ENCODE measurements around the gene RAB29.
A peak's percentile ranks its signal among the peaks of the same experiment; 100 is the strongest.

The RAB29 gene

DNA sequence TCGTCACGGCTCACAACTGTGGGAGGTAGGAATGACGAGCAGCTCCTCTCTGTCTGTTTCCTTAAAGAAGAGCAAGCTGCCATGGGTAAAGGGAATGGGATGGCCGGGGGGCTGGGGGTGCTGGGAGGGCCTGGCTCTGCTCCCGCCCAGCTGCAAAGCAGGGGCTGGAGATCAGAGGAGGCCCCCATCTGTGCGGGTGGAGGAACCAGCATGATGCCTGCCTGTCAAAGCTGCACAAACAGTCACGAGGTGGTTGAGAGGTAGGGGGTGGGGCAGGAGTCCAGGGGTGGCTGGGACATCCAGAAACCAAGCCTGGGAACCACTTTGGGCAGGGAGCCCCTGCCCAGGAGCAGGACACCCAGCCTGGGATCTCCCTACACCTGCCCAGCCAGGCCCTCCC, 25.1 kb upstream of the RAB29 start:
- no peak for DNase-seq (ENCODE audit: low read depth, low spot score)
- H3K4me3 ChIP-seq (ENCODE audit: low read length) = no peak overlapping the region

DNA sequence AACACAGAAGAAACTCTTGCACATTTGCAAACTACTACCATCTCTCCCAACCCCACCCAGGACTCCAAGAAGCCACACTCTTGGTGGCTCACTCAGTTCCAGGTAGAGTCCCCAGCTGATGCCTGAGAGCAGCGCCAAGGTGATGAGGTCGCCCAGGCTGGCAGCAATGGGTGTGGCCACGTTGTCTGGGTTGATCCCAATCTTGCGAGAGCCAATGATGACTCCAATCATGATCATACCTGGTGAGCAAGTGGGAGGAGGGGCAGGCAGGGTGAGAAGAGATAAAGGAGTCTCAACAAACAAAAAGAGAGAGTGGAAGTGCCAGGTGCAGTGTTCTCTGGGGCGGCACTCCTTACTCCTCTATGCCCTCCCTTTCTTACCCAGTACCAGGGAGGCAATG, 23.3 kb upstream of the RAB29 start:
- DNase-seq (ENCODE audit: low read depth, low spot score) = no peak

DNA sequence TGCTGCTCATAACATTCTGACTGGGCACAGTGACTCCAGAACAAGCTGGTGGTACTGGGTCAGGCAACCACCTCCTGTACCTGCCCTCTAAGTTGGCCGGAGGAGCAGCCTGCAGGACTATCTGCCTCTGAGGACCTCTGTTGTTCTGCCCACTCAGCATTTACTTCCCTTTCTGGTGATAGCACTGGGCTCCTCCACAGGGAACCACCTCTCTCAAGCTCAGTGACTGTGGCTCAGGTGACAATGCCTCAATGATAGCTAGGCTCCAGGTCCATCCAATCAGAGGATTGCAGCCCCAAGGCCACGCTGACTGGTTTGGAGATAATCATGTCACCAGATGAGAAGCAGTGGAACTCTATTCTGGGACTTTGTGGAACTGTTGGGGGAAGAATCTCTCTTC, 21.9 kb upstream of the RAB29 start:
- H3K4me3 ChIP-seq (ENCODE audit: low read length) = no peak overlapping the region
- DNase-seq (ENCODE audit: low read depth, low spot score) = no peak

More for the DNA sequence above, 23.3 kb upstream of the RAB29 start:
- no peak overlapping the region for H3K4me3 ChIP-seq (ENCODE audit: low read length)

DNA sequence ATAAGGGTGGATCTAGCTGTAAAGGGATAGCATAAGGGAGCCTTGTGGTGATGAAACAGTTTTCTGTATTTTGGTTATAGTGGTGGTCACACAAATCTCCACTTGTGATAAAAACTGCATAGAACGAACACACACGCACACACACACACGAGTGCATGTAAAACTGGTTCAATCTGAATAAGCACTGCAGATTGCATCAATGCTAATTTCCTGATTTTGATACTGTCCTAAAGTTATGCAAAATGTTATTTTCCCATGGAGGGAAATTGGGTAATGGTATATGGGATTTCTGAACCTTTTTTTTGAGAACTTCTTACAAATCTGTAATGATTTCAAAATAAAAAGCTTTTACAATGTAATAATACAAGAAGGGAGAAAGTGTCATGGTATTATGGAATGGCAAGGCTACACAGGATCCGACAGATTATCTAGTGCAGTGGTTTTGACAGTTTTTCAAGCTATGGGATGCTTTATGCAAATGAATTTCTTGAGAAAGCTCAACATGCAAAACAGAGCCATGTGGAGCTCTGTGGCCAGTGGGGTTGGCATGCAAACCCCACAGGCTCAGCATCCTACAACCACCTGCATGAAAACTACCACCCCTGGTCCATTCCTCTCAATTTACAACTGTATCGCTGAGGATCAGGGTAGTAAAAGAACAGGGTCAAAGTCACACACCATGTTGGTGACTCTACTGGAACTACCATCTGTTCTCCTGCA, 18.9 kb upstream of the RAB29 start:
- no peak for DNase-seq (ENCODE audit: low read depth, low spot score)
- H3K4me3 ChIP-seq (ENCODE audit: low read length) = no peak overlapping the region

DNA sequence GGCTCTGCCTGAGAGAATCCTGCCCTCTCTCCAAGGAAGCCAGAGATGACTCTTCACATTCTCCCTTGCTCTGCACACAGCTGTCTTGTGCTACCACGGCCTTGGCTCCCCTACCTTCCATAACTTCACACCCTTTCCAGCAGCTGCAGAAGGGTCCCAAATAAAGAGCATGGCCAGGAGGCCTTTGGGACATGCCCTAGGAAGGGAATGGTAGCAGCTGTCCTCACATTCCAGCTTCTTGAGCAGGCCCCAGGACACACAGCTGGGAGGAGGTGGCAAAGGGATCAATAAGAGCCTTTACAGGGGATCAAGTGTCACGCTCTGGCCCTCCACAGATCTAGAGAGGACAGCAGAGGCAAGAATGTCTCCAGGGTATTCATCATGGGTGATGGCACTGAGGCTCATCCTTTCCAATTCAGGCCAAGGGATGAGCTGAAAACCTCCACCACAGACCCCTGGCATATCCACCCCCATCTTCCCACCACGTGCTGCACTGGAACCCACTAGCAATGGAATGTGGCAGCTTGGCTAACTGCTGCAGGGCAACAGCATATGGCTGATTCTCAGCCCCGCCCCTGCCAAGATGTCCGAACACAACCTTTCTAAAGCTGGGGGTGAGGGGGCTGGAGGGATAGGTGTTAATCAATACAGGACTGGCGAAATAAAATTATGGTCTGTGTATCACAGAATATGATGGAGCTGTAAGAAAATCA, 17.8 kb upstream of the RAB29 start:
- no peak overlapping the region for H3K4me3 ChIP-seq (ENCODE audit: low read length)
- no peak for DNase-seq (ENCODE audit: low read depth, low spot score)

DNA sequence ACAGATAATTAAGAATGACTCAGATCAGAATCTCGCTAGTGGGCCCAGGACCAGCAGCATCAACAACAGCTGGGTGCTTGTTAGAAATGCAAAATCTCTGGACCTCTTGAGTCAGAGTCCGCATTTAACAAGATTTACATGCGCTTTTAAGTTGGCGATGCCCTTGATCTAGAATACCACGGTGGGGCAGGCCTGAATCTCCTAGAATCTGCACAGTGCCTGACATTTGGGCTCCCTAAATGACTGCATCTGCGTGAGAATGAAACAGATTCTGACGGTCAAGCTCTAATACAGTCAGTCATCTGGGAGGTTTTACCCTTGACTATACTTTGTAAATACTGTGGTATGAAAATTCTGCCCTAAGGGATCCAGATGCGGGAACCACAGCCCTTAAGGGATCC, 17.2 kb upstream of the RAB29 start:
- DNase-seq (ENCODE audit: low read depth, low spot score) = no peak
- no peak overlapping the region for H3K4me3 ChIP-seq (ENCODE audit: low read length)

DNA sequence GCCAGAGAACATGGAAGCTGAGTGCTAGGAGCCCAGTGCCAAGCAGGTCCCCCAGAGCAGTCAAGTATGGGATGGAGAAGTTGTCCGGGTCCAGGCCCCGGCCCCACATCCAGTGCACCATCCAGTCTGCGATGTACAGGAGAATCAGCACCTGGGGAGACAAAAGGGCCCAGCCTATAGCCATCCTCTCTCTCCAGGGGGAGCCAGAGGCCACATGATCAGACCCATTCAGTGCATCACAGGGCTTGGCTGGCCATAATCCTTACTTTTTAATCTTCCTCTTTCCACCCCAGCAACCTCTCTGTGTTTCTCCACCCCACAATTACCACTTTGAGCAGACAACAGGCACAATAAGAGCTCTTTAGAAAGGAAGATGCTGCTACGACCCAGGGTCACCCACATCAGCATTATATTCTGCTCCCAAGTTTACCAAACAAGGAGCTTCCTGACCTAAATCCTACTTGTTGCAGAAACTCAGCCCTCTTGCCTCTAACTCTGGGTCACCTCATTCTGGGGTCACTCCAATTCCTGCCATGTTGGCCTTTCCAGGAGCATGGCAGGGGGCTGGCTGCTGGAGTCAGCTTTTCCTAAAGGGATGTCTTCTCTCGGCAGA, 16.4 kb upstream of the RAB29 start:
- no peak overlapping the region for H3K4me3 ChIP-seq (ENCODE audit: low read length)
- DNase-seq (ENCODE audit: low read depth, low spot score) = no peak

DNA sequence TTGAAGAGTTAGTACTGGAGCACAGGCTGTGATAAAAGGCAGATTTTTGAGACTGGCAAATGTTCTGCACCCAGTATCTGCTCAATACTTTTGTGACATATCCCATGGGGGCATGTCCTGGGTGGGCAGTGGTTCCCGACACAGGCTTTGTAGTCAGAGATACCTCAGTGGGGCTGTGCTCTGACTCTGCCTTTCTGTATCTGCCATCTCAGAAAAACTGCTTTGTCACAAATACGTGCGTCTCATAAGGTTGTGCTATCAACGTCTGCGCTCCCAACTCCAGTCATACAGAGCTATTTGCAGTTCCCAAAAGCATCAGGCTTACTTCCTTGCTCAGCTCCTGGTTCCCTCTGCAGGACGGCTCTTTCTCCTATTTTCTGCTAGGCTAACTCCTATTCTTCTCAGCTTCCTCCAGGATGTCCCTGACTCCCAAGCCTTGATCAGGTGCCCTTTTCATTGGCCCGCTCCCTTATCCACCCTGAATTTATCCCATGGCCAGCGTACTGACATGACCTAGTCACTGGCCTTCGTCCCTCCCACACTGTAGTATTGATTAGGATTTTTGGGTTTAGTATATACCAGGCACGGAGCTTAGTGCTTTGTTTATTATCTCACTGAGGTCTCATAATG, 12.1 kb upstream of the RAB29 start:
- no peak overlapping the region for H3K4me3 ChIP-seq (ENCODE audit: low read length)
- no peak for DNase-seq (ENCODE audit: low read depth, low spot score)

DNA sequence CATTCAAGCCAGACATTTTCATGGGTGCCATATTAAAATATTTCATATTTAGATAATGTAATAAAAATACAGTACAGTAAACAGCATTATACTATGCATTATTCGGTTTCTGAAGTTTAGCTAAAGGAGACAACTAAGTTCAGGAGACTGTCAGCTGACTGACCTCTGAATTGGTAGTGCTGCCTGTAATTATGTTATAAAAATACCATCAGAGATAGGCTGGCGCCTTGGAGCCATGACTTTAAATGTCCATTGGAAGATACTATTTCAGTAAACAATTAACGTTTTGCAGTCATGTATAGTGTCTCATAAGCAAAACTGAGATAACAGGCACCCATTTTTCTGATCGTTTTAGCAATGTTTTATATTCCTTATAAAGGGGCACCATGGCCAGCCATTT, 11.3 kb upstream of the RAB29 start:
- DNase-seq (ENCODE audit: low read depth, low spot score) = no peak
- no peak overlapping the region for H3K4me3 ChIP-seq (ENCODE audit: low read length)

DNA sequence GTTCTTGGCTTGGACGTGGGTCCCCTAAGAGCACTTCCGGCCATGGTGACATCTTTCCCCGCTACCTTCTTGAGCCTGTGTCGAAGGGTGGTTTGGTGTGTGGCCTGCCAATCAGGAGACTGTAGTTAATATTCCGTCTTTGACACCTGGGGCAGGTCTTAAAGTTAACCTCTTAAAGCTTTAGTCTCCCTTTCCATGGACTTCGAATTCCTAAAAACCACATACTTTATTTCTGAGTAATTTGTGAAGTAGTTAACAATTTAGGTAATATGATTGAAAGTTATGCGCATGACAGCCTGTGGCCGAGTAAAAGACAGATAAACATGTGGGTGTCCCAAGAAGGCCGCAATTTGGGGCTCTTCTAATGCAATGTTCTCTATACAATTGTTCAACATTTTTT, 10.2 kb upstream of the RAB29 start:
- H3K4me3 ChIP-seq (ENCODE audit: low read length) = no peak overlapping the region
- no peak for DNase-seq (ENCODE audit: low read depth, low spot score)

DNA sequence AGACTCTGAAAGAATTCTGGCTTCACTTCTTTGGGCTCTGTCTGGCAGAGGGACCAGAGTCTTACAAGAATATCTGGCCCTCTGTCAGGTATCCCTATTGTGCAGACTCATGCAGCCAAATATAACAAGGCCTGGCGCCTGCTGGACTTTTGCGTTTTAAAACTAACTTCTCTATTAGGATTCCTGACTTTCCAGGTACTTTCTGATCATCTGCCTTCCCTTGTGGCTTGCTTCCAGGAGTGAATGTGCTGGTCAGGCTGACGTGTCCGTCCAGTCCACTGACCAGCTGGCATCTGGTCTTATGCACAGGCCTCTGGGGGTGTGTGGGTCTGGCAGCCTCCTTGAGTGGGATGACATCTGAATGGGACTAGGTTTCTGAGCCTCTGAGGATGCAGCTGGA, 8.6 kb upstream of the RAB29 start:
- no peak for DNase-seq (ENCODE audit: low read depth, low spot score)
- H3K4me3 ChIP-seq (ENCODE audit: low read length) = no peak overlapping the region

DNA sequence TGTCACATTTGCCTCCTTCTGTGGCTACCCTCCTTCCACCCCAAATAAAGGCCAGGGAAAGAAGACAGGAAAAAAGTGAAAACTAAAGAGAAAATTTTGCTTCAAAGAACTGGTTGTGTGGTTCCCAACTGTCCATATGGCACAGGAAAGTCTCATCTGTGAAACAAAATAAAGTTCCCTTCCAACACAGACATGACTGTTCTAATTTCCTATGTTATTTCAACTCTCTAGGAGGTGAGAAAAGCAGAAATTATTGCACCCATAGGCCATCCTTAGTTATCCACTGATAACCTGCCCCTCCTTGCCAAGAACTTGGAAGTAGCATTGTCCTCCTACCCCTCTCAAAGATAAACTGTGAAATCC, 8.1 kb upstream of the RAB29 start:
- no peak for DNase-seq (ENCODE audit: low read depth, low spot score)
- H3K4me3 ChIP-seq (ENCODE audit: low read length) = no peak overlapping the region

DNA sequence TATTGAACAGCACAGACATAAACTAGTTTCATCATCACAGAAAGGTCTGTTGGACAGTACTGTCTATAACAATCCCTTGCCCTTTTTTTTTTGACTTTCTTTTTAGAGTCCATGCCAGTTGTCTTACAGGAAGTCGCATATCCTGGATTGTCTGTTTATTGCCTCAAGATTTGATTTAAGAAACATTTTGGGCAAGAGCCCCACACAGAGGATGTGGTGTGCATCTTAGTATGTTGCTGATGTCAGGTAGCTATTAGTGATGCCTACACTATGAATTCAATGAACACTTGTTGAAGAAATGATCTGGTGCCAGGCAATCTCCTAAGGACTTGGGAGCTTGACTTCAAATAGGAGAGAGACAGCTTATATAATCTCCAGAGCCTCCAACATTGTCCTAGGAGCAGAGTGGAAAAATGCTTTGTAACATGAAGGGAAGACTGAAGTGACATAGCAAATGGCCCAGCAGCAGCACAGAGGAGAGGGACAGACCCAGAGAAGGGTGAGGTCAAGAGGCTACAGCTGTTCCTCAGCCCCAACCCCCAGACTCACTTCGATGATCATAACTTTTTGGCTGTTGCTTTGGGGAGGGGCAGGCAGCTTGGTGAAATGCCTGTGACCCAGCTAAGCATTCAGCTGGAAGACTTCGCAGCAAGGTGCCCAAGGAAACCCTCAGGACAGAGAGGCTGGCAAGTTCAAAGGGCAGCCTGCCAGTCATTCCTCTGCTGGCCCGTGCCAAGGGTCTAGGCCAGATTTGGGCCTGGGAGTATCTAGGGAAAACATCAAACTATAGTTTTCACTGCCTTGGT, 7.5 kb upstream of the RAB29 start:
- peak; percentile 66 for DNase-seq (ENCODE audit: low read depth, low spot score)
- H3K4me3 ChIP-seq (ENCODE audit: low read length) = no peak overlapping the region

DNA sequence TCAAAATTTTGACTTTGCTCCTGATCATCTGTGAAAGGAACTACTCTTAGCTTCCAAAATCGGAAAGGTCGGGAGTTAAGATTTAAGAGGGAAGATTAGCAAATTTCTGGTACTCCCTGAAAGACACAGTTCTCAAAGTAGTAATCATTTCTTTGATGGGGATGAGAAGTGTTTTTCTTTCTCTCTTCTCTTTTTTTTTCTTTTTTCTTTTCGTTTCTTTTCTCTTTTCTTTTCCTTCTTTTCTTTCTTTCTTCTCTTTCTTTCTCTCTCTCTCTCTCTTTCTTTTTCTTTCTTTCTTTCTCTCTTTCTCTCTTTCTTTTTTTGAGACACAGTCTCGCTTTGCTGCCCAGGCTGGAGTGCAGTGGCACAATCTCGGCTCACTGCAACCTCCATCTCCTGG, 5.1 kb upstream of the RAB29 start:
- no peak for DNase-seq (ENCODE audit: low read depth, low spot score)

DNA sequence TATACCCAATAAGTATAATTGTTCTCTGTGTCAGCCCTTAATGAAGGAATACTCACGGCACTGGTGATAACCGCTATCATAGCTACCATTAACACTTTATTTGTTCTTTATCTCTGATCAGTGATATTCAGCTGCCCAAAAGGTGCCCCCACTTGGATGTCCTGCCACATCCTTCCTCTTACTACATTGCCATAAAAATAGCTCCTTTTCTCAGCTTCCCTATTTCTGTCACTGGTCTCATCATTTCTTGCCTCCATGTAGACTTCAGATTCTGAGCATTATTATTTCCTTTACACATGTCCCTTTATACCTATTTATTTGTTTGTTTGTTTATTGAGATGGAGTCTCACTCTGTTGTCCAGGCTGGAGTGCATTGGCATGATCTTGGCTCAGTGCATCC, 2.7 kb upstream of the RAB29 start:
- H3K4me3 ChIP-seq (ENCODE audit: low read length) = no peak overlapping the region
- DNase-seq (ENCODE audit: low read depth, low spot score) = no peak

More for the DNA sequence above, 5.1 kb upstream of the RAB29 start:
- H3K4me3 ChIP-seq (ENCODE audit: low read length) = no peak overlapping the region

DNA sequence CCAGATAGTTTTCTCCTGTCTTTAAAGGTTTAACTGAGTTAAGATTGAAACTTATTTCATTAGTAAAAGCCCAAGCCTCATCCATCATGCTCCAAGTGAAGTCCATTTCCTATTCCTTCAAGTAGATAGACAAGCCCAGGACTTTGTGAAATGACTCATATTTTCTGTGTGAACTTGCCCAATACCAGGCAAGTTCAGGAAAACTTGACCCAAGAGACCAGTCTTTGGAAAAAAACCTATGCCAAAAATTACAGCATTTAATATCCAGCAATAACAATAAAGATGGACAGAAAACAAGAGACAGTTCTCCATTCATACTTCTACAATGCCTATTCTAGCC, 405 bp upstream of the RAB29 start:
- no peak for DNase-seq (ENCODE audit: low read depth, low spot score)
- H3K4me3 ChIP-seq (ENCODE audit: low read length) = peak overlapping the region; percentile 82

DNA sequence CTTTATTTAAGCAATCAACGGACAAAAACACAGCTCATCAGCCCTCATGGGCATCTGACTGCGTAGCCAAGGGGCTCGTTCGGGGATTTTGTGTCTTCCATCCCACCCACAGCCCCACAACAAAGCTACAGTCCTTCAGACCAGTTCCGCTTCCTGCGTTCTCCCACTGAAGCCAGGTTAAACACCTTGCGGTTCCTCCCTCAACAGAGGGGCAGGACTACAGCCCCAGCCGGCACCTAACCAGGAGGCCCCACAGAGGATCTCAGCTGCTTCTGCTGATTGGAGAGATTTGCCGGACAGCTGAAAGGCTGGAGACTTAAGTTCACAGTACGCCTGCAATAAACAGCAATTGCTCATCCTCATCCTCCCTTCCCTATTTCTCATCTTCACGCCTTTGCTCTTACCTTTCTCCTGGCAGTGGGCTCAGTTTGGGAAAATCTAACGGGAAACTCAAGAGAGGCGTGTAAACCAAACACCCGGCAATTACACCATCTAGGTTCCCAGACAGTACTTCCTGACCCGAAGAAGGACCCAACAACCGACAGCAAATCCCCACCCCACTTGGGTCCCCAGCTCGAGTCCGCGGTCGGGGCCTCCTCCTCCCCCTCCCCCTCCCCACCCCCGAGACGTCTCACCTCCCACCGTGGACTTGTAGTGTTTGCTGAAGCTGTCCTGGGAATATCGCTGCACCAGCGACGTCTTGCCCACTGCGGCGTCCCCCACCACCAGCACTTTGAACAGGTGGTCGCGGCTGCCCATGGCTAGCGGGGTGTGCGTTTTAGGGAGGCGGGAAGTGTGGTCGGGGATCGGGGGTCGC, 876 bp downstream of the RAB29 start:
- H3K4me3 ChIP-seq (ENCODE audit: low read length) = peak overlapping the region; percentile 82
- DNase-seq (ENCODE audit: low read depth, low spot score) = no peak

DNA sequence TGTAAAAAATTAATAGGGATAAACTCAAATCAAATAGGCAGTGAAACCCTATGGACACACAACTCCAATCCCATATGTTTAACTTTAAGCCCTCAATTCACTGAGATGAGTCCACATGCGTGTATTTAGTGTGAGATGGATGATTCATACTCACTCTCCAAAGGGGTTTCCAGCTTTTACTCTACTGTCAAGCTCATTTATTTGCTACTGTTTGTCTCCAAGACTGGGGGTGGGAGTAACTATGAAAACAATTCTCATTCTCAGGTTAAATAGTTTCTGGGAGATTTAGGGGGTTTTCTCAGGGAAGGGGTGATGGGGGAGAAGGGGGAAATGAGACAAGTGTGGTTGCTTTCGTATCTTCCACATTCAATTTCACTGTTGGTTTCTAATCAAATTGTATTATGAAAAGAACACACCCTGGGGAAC, 2.7 kb downstream of the RAB29 start:
- DNase-seq (ENCODE audit: low read depth, low spot score) = no peak
- no peak overlapping the region for H3K4me3 ChIP-seq (ENCODE audit: low read length)

DNA sequence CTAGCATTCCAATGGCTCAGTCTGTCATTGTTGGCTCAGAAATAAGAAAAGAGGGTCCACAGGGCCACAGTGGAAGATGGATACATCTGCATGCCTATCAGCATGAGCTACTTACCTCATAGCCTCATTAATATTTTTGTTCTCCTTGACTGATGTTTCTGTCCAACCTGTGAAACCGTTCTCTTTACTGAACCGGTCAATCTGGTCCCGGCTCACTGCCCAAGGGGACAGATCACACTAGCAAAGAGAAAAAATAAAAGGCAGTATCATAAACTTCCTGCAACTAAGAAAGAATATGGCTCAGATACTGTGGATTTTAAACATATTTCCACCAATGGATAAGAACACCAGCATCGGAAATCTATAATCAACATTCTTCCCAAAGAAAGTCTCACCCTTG, 4.7 kb downstream of the RAB29 start:
- DNase-seq (ENCODE audit: low read depth, low spot score) = no peak
- no peak overlapping the region for H3K4me3 ChIP-seq (ENCODE audit: low read length)
